Naive thymus-derived CD4-positive, alpha-beta T cell (primary cell): Measurements from ENCODE around the gene FMO2. TPM values are rescaled to one million over a fixed set of nuclear protein-coding genes. Genes with fewer than 3 reads are reported as not detected.

Experiments used
- ATAC-seq: fragments of 150-1000 bp; cut with Tn5 transposase; 2 replicates; pipeline ENCODE4 v1.10.0; 2021; ENCODE audit warnings: mild to moderate bottlenecking, moderate library complexity
- CTCF ChIA-PET: fragments of 350-600 bp; sonication (Branson Sonifier 250); formaldehyde crosslinking; loops from one replicate; lab custom pipeline; 2021; ENCODE audit warnings: antibody characterized with exemption; lab: Charles Lee
- POLR2A ChIA-PET: fragments of 350-600 bp; sonication (Branson Sonifier 250); formaldehyde crosslinking; loops from one replicate; lab custom pipeline; 2021; ENCODE audit warnings: antibody characterized with exemption, inconsistent platforms; lab: Charles Lee
- DNase-seq, 9 donors: peaks; one replicate each; pipeline versions ENCODE4 v3.0.0 to v3.0.0-alpha.2; 2020 to 2022; ENCODE audit warnings: mixed read lengths in 1 of 9
- H3K27ac ChIP-seq: one replicate; pipeline ENCODE4 v1.7.0; 2013; ENCODE audit warnings: mild to moderate bottlenecking, low read depth, low read length, moderate library complexity
- H3K27me3 ChIP-seq, 2 donors: one replicate each; pipeline ENCODE4 v1.7.0; 2013; ENCODE audit warnings: low read length in 2 of 2, mild to moderate bottlenecking in 2 of 2, moderate library complexity in 2 of 2; ENCODE audit not compliant: control insufficient read depth in 2 of 2, insufficient read depth in 2 of 2
- H3K36me3 ChIP-seq, 3 experiments: 1 replicate in 2 of 3; 2 replicates in 1 of 3; pipeline ENCODE4 v1.7.0; 2013; ENCODE audit warnings: low read length in 3 of 3, mild to moderate bottlenecking in 3 of 3, moderate library complexity in 1 of 3; ENCODE audit not compliant: insufficient read depth in 3 of 3, control insufficient read depth in 2 of 3
- H3K4me1 ChIP-seq, 2 donors: one replicate each; pipeline ENCODE4 v1.7.0; 2013; ENCODE audit warnings: low read length in 2 of 2, mild to moderate bottlenecking in 2 of 2, moderate library complexity in 1 of 2; ENCODE audit not compliant: control insufficient read depth in 2 of 2, insufficient read depth in 2 of 2
- H3K4me3 ChIP-seq: 2 replicates; pipeline ENCODE4 v1.7.0; 2013; ENCODE audit warnings: mild to moderate bottlenecking, low read length
- H3K9me3 ChIP-seq, 3 experiments: 1 replicate in 2 of 3; 2 replicates in 1 of 3; pipeline ENCODE4 v1.7.0; 2013; ENCODE audit warnings: low read length in 3 of 3; ENCODE audit not compliant: control insufficient read depth in 2 of 3
- H3K27ac Mint-ChIP-seq, 9 donors: one replicate each; pipeline ENCODE4 v1.8.0; 2020 to 2022; ENCODE audit warnings: mixed read lengths in 9 of 9, mild to moderate bottlenecking in 8 of 9, moderate library complexity in 5 of 9, inconsistent platforms in 2 of 9
- H3K27me3 Mint-ChIP-seq, 5 donors: one replicate each; pipeline ENCODE4 v1.8.0; 2021 to 2022; ENCODE audit warnings: mixed read lengths in 5 of 5, mild to moderate bottlenecking in 1 of 5
- H3K36me3 Mint-ChIP-seq, 5 donors: one replicate each; pipeline ENCODE4 v1.8.0; 2020 to 2022; ENCODE audit warnings: mixed read lengths in 5 of 5, mild to moderate bottlenecking in 3 of 5, inconsistent platforms in 1 of 5
- H3K4me1 Mint-ChIP-seq, 7 donors: one replicate each; pipeline ENCODE4 v1.8.0; 2020 to 2022; ENCODE audit warnings: mixed read lengths in 7 of 7, mild to moderate bottlenecking in 3 of 7, inconsistent platforms in 1 of 7
- H3K4me3 Mint-ChIP-seq, 10 donors: one replicate each; pipeline ENCODE4 v1.8.0; 2020 to 2022; ENCODE audit warnings: mild to moderate bottlenecking in 10 of 10, mixed read lengths in 10 of 10, moderate library complexity in 6 of 10, inconsistent platforms in 2 of 10
- H3K9me3 Mint-ChIP-seq, 11 donors: one replicate each; pipeline ENCODE4 v1.8.0; 2020 to 2022; ENCODE audit warnings: mixed read lengths in 11 of 11, mild to moderate bottlenecking in 4 of 11, inconsistent platforms in 1 of 11, moderate library complexity in 1 of 11
- intact Hi-C, 2 donors: fragments of 100-400 bp; cut with micrococcal nuclease; formaldehyde crosslinking; loops; one replicate each; pipeline ENCODE4 v1.15.1; 2023
- polyA plus RNA-seq, 2 donors: library from polyadenylated mRNA; unstranded; fragments of 300-500 nt; fragmentation: Illumina TruSeq; gene quantifications; one replicate each; pipeline ENCODE4 v1.2.3, GENCODE V29; 2021
- total RNA-seq, 6 experiments: library from RNA in 5 of 6; stranded (reverse) in 5 of 6; gene quantifications; 1 replicate in 5 of 6; 2 replicates in 1 of 6; pipeline ENCODE4 v1.2.3 and lab custom pipeline; 2021 to 2026

The FMO2 gene
- total and polyA plus RNA-seq, 7 experiments from 2014 or later: not detected

DNA sequence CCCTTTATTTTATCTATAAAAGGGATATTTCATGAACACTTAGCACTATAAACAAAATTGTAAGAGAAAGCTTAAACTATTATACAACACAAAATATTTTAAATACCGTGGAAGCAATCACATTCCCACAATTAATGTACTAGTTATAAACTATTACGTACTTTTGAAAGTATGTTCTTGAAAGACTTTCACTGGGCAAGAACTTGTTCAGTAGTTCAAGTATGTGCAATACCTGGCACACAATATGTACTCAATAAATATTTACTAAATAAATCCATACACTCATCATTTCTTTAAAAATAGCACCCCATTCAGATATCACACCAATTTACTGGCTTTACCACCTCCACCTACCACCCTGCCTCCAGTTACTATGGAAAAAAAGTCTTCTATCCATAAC is 12.6 kb upstream of the FMO2 start:
- no peaks in the 10 kb centered on the region for H3K36me3 ChIP-seq
- DNase-seq (no peak), ATAC-seq (no peak)
- no peak overlapping the region for H3K4me3 Mint-ChIP-seq
- no peak overlapping the region for H3K27ac Mint-ChIP-seq
- H3K27me3 Mint-ChIP-seq: peaks cover 4 to 55% (median 44%) of the 10 kb centered on the region in 5 donors
- no peaks in the 10 kb centered on the region for H3K9me3 ChIP-seq
- CTCF ChIA-PET: no interaction called here
- H3K27me3 ChIP-seq: no peaks in the 10 kb centered on the region
- no peak overlapping the region for H3K27ac ChIP-seq
- no peak overlapping the region for H3K4me3 ChIP-seq
- no peaks in the 10 kb centered on the region for H3K4me1 Mint-ChIP-seq
- peaks cover 0 to 3% (median 0%) of the 10 kb centered on the region in 11 donors for H3K9me3 Mint-ChIP-seq
- POLR2A ChIA-PET: no interaction called here
- peaks cover 0 to 4% (median 0%) of the 10 kb centered on the region in 5 donors for H3K36me3 Mint-ChIP-seq
- no peaks in the 10 kb centered on the region for H3K4me1 ChIP-seq
- intact Hi-C loops: no loop called here

- Mint-ChIP-seq H3K36me3 (peaks cover 0 to 4% (median 0%) of the 10 kb centered on the region in 5 donors), H3K27me3 (peaks cover 4 to 61% (median 46%) of the 10 kb centered on the region in 5 donors), H3K27ac (no peak overlapping the region), H3K4me1 (no peaks in the 10 kb centered on the region), H3K4me3 (no peak overlapping the region), H3K9me3 (peaks cover 0 to 3% (median 0%) of the 10 kb centered on the region in 11 donors)
- intact Hi-C loops: no loop called here
- ATAC-seq (no peak), DNase-seq (no peak)
- no peaks in the 10 kb centered on the region for H3K36me3 ChIP-seq
- H3K27me3 ChIP-seq: no peaks in the 10 kb centered on the region
- no peak overlapping the region for H3K27ac ChIP-seq
- no peak overlapping the region for H3K4me3 ChIP-seq
- no peaks in the 10 kb centered on the region for H3K4me1 ChIP-seq
- H3K9me3 ChIP-seq: no peaks in the 10 kb centered on the region
- POLR2A ChIA-PET: no interaction called here
- CTCF ChIA-PET: no interaction called here
Observed at GRCh38 chr1:171173069-171173468, 12.0 kb upstream of the FMO2 start.

- ATAC-seq: no peak
- Mint-ChIP-seq H3K4me3 (no peak overlapping the region), H3K36me3 (peaks cover 0 to 4% (median 0%) of the 10 kb centered on the region in 5 donors), H3K4me1 (no peaks in the 10 kb centered on the region), H3K27ac (no peak overlapping the region), H3K27me3 (peaks cover 4 to 51% (median 34%) of the 10 kb centered on the region in 5 donors), H3K9me3 (peaks cover 0 to 3% (median 0%) of the 10 kb centered on the region in 11 donors)
- intact Hi-C loops: no loop called here
- no peaks in the 10 kb centered on the region for H3K36me3 ChIP-seq
- H3K4me1 ChIP-seq: no peaks in the 10 kb centered on the region
- no peak overlapping the region for H3K4me3 ChIP-seq
- H3K9me3 ChIP-seq: no peaks in the 10 kb centered on the region
- no peak for DNase-seq
- ChIA-PET POLR2A (no interaction called here), CTCF (no interaction called here)
- no peak overlapping the region for H3K27ac ChIP-seq
- no peaks in the 10 kb centered on the region for H3K27me3 ChIP-seq
Observed at GRCh38 chr1:171174560-171175294, 10.4 kb upstream of the FMO2 start.

DNA sequence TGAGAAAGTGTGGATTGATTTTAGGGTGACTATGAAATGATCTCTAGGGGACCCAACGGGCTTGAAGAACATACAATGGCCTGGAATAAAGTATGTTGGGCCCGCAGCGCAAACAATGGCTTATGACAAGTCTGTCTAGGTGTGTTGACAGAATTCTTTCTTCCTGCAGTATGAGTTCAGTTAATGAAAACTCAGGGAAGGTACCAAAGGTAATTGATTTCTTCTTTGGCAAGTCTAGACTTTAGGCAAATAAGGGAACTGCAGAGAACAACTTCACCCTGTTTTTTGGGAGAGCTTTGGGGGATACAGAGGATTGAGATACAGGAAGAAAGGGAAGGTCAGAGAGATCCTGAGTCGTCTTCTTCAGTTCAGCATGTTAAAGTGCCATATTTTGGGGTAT is 7.8 kb upstream of the FMO2 start:
- Histone ChIP-seq H3K9me3 (no peaks in the 10 kb centered on the region), H3K36me3 (no peaks in the 10 kb centered on the region), H3K27ac (no peak overlapping the region), H3K4me1 (no peaks in the 10 kb centered on the region), H3K4me3 (no peak overlapping the region), H3K27me3 (no peaks in the 10 kb centered on the region)
- intact Hi-C loops: no loop called here
- Mint-ChIP-seq H3K4me1 (no peaks in the 10 kb centered on the region), H3K27me3 (peaks cover 1 to 37% (median 24%) of the 10 kb centered on the region in 5 donors), H3K36me3 (peaks cover 0 to 4% (median 0%) of the 10 kb centered on the region in 5 donors), H3K4me3 (no peak overlapping the region), H3K27ac (no peak overlapping the region), H3K9me3 (peaks cover 0 to 3% (median 0%) of the 10 kb centered on the region in 11 donors)
- CTCF ChIA-PET: no interaction called here
- ATAC-seq (no peak), DNase-seq (no peak)
- POLR2A ChIA-PET: no interaction called here

DNA sequence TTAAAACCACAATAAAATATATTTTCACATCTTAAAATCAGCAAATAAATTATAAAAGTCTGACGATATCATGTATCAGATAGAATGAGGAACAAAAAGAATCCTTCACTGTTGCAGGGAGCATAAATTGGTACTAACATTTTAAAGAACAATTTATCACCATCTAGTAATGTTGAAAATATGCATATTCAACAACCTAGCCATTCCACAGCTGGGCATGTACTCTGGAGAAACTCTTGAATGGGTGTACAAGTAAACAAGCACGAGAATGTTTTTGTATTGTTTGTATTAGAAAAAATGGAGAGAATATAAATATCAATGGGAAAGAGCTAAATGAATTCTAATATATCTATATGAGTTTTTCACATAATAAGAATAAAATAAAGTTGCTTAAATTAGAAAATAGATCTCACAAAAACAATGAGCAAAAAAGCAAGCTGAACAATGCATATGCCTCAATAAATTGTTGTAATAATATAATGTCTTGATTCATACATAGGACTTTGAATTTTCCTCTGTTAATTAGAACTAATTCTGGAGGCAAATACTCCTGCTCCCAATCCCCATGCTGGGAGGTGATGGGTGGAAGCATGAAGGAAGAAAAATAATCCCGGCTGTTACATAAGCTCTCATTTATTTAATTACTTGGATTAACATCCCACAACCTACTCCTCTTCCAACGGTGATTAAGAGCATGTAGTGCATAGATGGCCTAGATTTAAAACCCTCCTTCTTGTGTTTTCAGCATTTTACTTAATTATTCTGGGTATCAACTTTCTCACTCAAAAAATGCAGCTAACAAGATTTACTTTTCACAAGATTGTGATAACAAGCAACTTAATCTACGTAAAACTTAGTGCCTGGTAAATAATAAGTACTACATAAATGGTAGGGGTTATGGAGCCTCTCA is 5.5 kb upstream of the FMO2 start:
- H3K27me3 ChIP-seq: no peaks in the 10 kb centered on the region
- DNase-seq (no peak), ATAC-seq (no peak)
- H3K4me1 ChIP-seq: no peaks in the 10 kb centered on the region
- Mint-ChIP-seq H3K36me3 (peaks cover 0 to 4% (median 0%) of the 10 kb centered on the region in 5 donors), H3K4me3 (no peak overlapping the region), H3K27ac (no peak overlapping the region), H3K4me1 (no peaks in the 10 kb centered on the region), H3K27me3 (peaks cover 8 to 36% (median 25%) of the 10 kb centered on the region in 5 donors), H3K9me3 (peaks cover 0 to 3% (median 0%) of the 10 kb centered on the region in 11 donors)
- H3K9me3 ChIP-seq: no peaks in the 10 kb centered on the region
- intact Hi-C loops: no loop called here
- H3K36me3 ChIP-seq: no peaks in the 10 kb centered on the region
- H3K4me3 ChIP-seq: no peak overlapping the region
- POLR2A ChIA-PET: no interaction called here
- CTCF ChIA-PET: no interaction called here
- H3K27ac ChIP-seq: no peak overlapping the region

DNA sequence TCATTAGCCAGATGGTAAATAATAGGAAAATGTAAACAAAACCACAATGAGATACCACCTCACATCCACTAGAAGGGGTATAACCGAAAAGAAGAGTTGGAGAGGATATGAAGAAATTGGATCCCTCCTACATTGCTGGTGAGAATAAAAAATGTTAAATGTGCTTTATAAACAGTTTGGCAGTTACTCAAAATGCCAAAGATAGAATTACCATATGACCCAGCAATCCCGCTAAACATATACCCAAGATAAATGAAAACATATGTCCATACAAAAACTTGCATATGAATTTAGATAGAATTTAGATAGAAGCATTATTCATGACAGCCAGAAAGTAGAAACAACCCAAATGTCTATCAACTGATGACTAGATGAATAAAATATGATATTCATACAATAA is 4.4 kb upstream of the FMO2 start:
- POLR2A ChIA-PET: no interaction called here
- Histone ChIP-seq H3K36me3 (no peaks in the 10 kb centered on the region), H3K4me3 (no peak overlapping the region), H3K27ac (no peak overlapping the region), H3K27me3 (no peaks in the 10 kb centered on the region), H3K4me1 (no peaks in the 10 kb centered on the region), H3K9me3 (no peaks in the 10 kb centered on the region)
- Mint-ChIP-seq H3K27ac (no peak overlapping the region), H3K4me3 (no peak overlapping the region), H3K9me3 (peaks cover 0 to 3% (median 0%) of the 10 kb centered on the region in 11 donors), H3K4me1 (no peaks in the 10 kb centered on the region), H3K36me3 (peaks cover 0 to 4% (median 0%) of the 10 kb centered on the region in 5 donors), H3K27me3 (peaks cover 11 to 35% (median 26%) of the 10 kb centered on the region in 5 donors)
- ATAC-seq: no peak
- CTCF ChIA-PET: no interaction called here
- DNase-seq: no peak
- intact Hi-C loops: no loop called here
